Activated CD4-positive, alpha-beta memory T cell treated with anti-CD3 and anti-CD28 coated beads for 36 hours (primary cell): ENCODE results near the gene QDPR. TPM values are rescaled to one million over a fixed set of nuclear protein-coding genes. Genes with fewer than 3 reads are reported as not detected.

Experiments
- CTCF ChIA-PET: fragments of 350-600 bp; sonication (Branson Sonifier 250); formaldehyde crosslinking; loops from one replicate; lab custom pipeline; 2021; ENCODE audit warnings: antibody characterized with exemption, inconsistent platforms; lab: Charles Lee
- POLR2A ChIA-PET: fragments of 350-600 bp; sonication (Branson Sonifier 250); formaldehyde crosslinking; loops from one replicate; lab custom pipeline; 2021; ENCODE audit warnings: antibody characterized with exemption; lab: Charles Lee
- DNase-seq: peaks from one replicate; pipeline ENCODE4 v3.0.0-alpha.2; 2020
- H3K27ac Mint-ChIP-seq: one replicate; pipeline ENCODE4 v1.8.0; 2021; ENCODE audit warnings: mixed read lengths
- H3K27me3 Mint-ChIP-seq: one replicate; pipeline ENCODE4 v1.8.0; 2021; ENCODE audit warnings: mixed read lengths
- H3K36me3 Mint-ChIP-seq: one replicate; pipeline ENCODE4 v1.8.0; 2021; ENCODE audit warnings: mixed read lengths
- H3K4me1 Mint-ChIP-seq: one replicate; pipeline ENCODE4 v1.8.0; 2021; ENCODE audit warnings: low read depth, mixed read lengths
- H3K4me3 Mint-ChIP-seq: one replicate; pipeline ENCODE4 v1.8.0; 2021; ENCODE audit warnings: mild to moderate bottlenecking, mixed read lengths
- H3K9me3 Mint-ChIP-seq: one replicate; pipeline ENCODE4 v1.8.0; 2021; ENCODE audit warnings: mixed read lengths
- intact Hi-C: fragments of 100-400 bp; cut with micrococcal nuclease; formaldehyde crosslinking; loops from one replicate; pipeline ENCODE4 v1.15.1; 2023
- total RNA-seq, 2 experiments: library from RNA; stranded (reverse); gene quantifications; one replicate each; pipeline ENCODE4 v1.2.3, GENCODE V29; 2021

Gene QDPR
- total RNA-seq, 2 experiments from 2014 or later = 35.5 to 36.3 TPM

DNA sequence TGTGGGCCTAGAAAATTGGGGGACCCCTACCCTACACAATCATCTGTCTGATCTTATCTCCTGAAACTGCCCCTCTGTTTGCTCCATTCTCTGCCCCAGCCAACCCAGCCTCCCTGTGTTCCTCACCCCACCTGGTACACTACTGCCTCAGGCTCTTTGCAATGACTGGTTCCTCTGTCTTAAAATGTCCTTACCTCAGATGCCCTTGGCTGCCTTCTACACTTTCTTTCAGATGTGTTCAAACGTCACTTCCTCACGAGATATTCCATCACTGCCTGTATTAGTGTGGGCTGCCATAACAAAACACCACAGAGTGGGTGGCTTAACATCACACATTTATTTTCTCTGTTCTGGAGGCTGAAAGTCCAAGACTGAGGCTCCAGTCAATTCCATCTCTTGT is 29.2 kb downstream of the QDPR start:
- ChIA-PET CTCF (no interaction called here), POLR2A (no interaction called here)
- intact Hi-C loops = no loop called here
- H3K27ac Mint-ChIP-seq = no peak overlapping the region
- no peaks in the 10 kb centered on the region for H3K9me3 Mint-ChIP-seq
- DNase-seq = no peak
- no peaks in the 10 kb centered on the region for H3K4me1 Mint-ChIP-seq
- no peaks in the 10 kb centered on the region for H3K27me3 Mint-ChIP-seq
- no peak overlapping the region for H3K4me3 Mint-ChIP-seq
- H3K36me3 Mint-ChIP-seq = peaks cover 24% of the 10 kb centered on the region

DNA sequence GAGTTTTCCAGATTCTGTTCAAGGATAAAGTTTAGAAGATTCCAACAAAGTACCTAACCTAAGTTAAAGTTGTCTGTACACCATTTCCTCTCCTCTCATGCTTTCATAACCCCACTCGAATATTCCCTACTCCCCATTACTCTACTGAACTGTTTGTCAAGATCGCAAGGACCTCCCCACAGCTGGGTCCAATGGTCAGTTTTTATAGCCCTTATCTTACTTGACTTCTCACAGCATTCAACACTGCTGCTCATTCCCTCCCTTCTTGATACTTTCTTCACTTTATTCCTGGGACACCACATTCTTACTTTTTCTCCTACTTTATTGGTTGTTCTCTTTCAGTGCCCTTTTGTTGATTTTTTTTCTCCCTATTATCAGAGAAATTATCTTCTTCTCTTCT is 30.9 kb downstream of the QDPR start:
- H3K27me3 Mint-ChIP-seq = no peaks in the 10 kb centered on the region
- no peak overlapping the region for H3K27ac Mint-ChIP-seq
- H3K36me3 Mint-ChIP-seq = peaks cover 12% of the 10 kb centered on the region
- CTCF ChIA-PET = interaction anchor here (1.4 kb wide), 1 partner anchor 9 kb away, joined by 6 read pairs; no protein-coding TSS in a partner anchor
- POLR2A ChIA-PET = no interaction called here
- intact Hi-C loops = no loop called here
- H3K9me3 Mint-ChIP-seq = no peaks in the 10 kb centered on the region
- no peak for DNase-seq
- H3K4me3 Mint-ChIP-seq = no peak overlapping the region
- H3K4me1 Mint-ChIP-seq = no peaks in the 10 kb centered on the region

DNA sequence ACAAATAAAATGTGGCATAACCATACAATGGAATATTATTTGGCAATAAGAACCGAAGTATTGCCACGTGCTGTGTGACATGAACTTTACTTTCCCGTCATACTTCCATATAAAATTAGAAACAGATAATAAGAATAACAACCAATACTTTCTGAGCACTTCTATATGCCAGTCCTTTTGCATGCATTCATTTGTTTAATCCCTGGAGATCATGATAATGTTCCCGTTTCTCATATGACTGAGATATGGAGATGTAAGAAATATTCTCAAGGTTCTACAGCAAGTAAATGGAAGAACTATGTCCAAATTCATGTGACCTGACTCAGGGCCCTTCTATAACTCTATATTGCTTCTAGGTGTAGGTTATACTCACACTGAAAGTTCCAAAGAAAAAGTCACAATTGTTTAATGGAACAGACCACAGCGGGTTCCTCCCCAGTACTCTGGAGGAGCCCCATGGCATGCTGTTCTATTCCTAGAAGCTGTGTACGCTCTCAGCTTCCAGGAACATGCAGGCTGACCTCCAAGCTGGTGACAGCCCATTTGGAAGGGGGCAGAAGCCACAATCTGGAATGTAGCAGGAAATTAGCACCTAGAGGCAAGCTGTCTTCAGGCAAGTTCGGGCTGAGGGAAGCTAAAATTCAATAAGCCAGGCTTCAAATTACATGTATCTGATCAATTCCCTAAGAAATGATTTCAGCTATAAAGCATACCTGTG is 31.5 kb downstream of the QDPR start:
- no peaks in the 10 kb centered on the region for H3K27me3 Mint-ChIP-seq
- no peak overlapping the region for H3K4me3 Mint-ChIP-seq
- no peak overlapping the region for H3K27ac Mint-ChIP-seq
- CTCF ChIA-PET = interaction anchor here (1.4 kb wide), 1 partner anchor 8 kb away, joined by 6 read pairs; no protein-coding TSS in a partner anchor
- POLR2A ChIA-PET = no interaction called here
- intact Hi-C loops = no loop called here
- peaks cover 9% of the 10 kb centered on the region for H3K36me3 Mint-ChIP-seq
- DNase-seq = no peak
- H3K9me3 Mint-ChIP-seq = no peaks in the 10 kb centered on the region
- H3K4me1 Mint-ChIP-seq = no peaks in the 10 kb centered on the region

DNA sequence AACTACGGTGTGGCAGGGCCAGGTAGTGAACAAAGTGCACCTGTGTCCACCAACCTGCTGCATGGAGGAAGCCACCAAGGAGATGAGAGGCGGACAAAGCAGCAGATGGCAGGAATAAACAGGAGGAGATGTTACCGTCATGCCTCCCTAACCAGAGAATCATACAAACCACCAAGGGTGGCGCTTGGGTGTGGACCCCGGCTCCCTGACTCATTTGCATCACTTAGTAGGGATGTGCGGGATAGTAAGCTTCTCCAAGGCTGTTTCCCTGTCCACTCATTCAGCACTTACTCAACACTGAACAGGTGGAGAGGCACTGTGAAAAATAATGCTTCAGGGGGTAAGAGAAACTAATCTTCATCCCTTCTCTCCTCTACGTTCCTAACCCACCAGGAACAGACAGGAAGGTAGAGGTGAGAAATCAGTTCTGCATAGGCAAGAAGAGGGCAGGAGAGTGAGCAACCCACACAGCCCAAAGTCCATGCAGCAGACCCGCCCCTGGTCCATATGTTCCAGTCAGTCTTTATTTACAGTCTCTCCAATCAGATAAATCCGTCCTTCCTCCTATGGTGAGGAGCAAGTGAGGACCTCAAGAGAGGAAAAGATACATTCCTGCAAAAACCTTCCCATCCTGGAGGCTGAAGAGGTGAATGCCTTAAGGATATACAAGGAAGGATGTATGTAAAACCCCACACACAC is 34.0 kb downstream of the QDPR start:
- Mint-ChIP-seq H3K27me3 (no peaks in the 10 kb centered on the region), H3K4me1 (no peaks in the 10 kb centered on the region), H3K36me3 (no peaks in the 10 kb centered on the region), H3K27ac (no peak overlapping the region), H3K4me3 (no peak overlapping the region), H3K9me3 (no peaks in the 10 kb centered on the region)
- CTCF ChIA-PET = no interaction called here
- DNase-seq = no peak
- intact Hi-C loops = no loop called here
- POLR2A ChIA-PET = no interaction called here

DNA sequence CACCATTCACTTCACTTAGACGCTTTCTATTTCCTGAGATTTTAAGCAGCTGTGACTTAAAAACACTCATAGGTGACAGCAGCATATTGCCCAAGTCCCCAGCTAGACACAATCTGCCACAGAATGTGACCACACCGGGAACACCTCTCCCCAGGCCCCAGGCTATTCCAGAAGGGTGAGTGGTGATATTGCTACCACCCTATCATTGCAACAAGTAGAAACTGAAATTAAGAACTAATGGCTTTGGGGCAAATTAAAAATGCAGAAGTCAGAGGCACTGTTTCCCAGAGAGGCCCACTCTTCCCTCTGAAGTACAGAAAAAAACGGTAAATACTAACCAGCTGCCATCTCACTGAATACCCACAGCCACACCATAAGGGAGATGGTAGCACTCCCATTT is 35.0 kb downstream of the QDPR start:
- no peaks in the 10 kb centered on the region for H3K27me3 Mint-ChIP-seq
- intact Hi-C loops = no loop called here
- H3K36me3 Mint-ChIP-seq = no peaks in the 10 kb centered on the region
- no peaks in the 10 kb centered on the region for H3K9me3 Mint-ChIP-seq
- H3K4me1 Mint-ChIP-seq = no peaks in the 10 kb centered on the region
- no peak for DNase-seq
- ChIA-PET CTCF (no interaction called here), POLR2A (no interaction called here)
- H3K27ac Mint-ChIP-seq = no peak overlapping the region
- H3K4me3 Mint-ChIP-seq = no peak overlapping the region

DNA sequence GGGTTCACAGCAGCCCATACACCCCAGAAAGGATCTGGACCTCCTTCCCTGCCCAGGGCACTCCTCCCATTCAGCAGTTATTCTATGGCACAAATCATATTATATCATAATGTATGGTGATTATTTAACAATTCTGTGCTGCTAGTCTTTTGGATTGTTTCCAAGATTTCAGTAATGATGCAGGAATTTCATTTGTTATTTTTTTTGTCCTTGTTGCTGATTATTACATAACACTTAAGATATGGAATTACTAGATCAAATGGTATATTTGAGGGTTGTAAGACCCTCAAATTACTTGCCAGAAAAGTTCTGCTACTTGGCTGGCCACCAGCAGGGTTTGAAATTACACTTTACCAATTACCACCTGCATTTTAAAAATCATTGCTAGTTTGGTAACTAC is 36.4 kb downstream of the QDPR start:
- H3K4me1 Mint-ChIP-seq = no peaks in the 10 kb centered on the region
- H3K27me3 Mint-ChIP-seq = no peaks in the 10 kb centered on the region
- H3K4me3 Mint-ChIP-seq = no peak overlapping the region
- DNase-seq = no peak
- ChIA-PET CTCF (interaction anchor here (1.0 kb wide), 1 partner anchor 559 kb away, joined by 3 read pairs; no protein-coding TSS in a partner anchor), POLR2A (no interaction called here)
- intact Hi-C loops = no loop called here
- no peaks in the 10 kb centered on the region for H3K9me3 Mint-ChIP-seq
- no peak overlapping the region for H3K27ac Mint-ChIP-seq
- H3K36me3 Mint-ChIP-seq = no peaks in the 10 kb centered on the region

DNA sequence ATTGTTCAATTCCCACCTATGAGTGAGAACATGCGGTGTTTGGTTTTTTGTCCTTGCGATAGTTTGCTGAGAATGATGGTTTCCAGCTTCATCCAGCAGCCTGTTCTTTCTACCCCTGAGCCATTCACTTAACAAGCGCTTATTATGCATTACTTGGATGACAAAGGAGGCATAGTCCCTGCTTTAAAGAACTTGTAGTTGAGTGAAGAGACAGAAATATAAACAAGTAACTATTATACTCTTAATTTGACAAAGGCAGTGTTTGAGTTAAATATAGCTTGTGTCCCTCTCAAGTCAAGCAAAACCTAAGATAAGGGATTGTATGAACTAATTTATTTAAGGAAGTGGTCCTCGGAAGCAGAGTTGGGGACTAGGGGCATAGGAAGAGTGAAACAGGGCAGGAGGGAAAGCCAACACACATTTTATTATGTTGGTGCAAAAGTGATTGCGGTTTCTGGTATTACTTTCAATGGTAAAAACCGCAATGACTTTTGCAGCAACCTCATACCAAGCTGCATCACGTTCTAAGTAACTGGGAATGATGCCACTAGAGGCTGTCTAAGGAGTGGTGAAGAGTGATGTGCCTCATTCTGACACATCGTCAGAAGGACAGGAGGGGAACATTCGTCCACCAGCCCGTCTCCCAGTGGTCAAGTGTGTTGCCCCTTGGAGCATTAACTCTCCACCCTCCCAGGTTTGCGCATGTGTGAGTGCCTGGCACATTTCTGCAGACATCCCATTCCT is 41.8 kb downstream of the QDPR start:
- Mint-ChIP-seq H3K4me3 (no peak overlapping the region), H3K36me3 (no peaks in the 10 kb centered on the region), H3K27me3 (no peaks in the 10 kb centered on the region), H3K27ac (no peak overlapping the region), H3K4me1 (no peaks in the 10 kb centered on the region), H3K9me3 (no peaks in the 10 kb centered on the region)
- intact Hi-C loops = no loop called here
- ChIA-PET CTCF (no interaction called here), POLR2A (no interaction called here)
- no peak for DNase-seq

DNA sequence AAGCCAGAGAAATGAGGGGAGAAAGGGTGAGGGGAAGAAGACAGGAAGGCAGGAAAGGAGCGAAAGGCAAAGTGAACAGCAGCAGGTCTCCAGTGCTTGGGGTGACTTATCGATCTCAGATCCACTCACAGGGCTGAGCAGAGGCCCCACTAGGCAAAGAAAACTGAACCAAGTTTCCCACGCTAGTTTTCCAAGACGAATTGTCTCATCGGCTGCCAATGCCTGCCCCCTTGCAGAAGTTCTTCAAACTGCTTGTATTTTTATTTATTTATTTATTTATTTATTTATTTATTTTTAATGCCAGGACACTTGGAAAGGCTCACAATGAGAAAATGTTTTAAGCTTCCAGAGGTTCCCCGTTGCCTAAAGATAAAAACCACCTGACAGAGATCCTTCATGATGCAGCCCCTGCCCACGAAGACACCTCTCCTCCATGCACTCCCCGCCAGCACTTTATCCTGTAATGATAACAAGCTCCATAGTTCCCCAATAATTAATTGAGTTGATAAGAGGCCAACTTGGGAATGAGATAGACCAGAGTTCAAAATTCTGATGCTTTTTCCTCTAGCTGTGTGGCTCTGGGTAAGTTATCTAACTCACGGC is 43.2 kb downstream of the QDPR start:
- H3K4me3 Mint-ChIP-seq = no peak overlapping the region

DNA sequence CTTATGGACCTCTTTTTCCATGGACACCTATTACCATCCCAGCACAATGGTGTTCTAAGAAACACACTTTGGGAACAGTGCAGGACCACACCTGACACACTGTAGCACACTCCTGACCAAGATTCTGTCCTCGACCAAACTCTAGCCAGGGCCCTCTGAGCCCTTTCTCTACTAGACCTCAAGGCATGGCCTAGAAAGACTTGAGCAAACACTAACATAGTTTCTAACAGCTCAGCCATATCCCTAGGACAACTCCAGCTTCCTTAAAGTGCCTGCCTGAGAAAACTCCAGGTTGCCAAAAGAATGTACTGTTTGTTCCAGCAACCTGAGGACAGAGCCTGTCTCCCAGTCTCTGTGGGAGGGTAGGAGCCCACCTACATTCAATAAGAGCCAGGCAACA is 48.3 kb downstream of the QDPR start:
- H3K27me3 Mint-ChIP-seq = no peaks in the 10 kb centered on the region
- no peaks in the 10 kb centered on the region for H3K9me3 Mint-ChIP-seq
- no peaks in the 10 kb centered on the region for H3K4me1 Mint-ChIP-seq
- intact Hi-C loops = no loop called here
- peaks cover 2% of the 10 kb centered on the region for H3K36me3 Mint-ChIP-seq
- POLR2A ChIA-PET = no interaction called here
- H3K27ac Mint-ChIP-seq = no peak overlapping the region
- CTCF ChIA-PET = interaction anchor here (2.7 kb wide), 1 partner anchor 9 kb away, joined by 12 read pairs; no protein-coding TSS in a partner anchor
- DNase-seq = no peak
- H3K4me3 Mint-ChIP-seq = no peak overlapping the region

More for the DNA sequence above, 43.2 kb downstream of the QDPR start:
- Mint-ChIP-seq H3K27ac (no peak overlapping the region), H3K4me1 (no peaks in the 10 kb centered on the region), H3K9me3 (no peaks in the 10 kb centered on the region), H3K27me3 (no peaks in the 10 kb centered on the region), H3K36me3 (no peaks in the 10 kb centered on the region)
- intact Hi-C loops = no loop called here
- POLR2A ChIA-PET = no interaction called here
- no peak for DNase-seq
- CTCF ChIA-PET = interaction anchor here (1.1 to 1.9 kb wide), 3 partner anchors 11 to 1175 kb away, joined by 3 to 8 read pairs (median 5); no protein-coding TSS in a partner anchor

DNA sequence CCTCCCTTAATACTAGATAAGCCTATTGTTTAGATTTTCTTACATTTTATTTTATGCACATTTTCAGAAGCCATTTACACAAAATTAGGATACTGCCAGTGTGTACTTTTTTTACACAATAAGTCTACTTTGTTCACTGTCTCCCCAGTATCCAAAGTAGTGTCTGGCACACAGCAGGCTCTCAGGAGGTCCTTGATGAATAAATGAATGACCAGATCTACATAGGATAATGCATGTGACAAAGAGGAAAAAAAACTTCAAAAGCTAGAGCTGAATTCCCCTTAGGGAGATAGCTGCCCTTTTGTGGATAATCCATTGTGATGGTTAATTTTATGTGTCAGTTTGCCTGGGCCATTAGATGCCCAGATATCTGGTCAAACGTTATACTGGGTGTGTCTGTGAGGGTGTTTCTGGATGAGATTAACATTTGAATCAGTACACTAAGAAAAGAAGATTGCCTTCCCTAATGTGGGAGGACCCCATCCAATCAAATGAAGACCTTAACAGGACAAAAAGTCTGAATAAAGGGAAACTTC is 61.6 kb downstream of the QDPR start:
- POLR2A ChIA-PET = no interaction called here
- Mint-ChIP-seq H3K4me1 (no peaks in the 10 kb centered on the region), H3K27ac (no peak overlapping the region), H3K27me3 (no peaks in the 10 kb centered on the region), H3K9me3 (peaks cover 2% of the 10 kb centered on the region), H3K36me3 (no peaks in the 10 kb centered on the region), H3K4me3 (no peak overlapping the region)
- no peak for DNase-seq
- CTCF ChIA-PET = interaction anchor here (1.4 to 1.5 kb wide), 2 partner anchors 22 to 126 kb away, joined by 4 to 6 read pairs; no protein-coding TSS in a partner anchor
- intact Hi-C loops = no loop called here

DNA sequence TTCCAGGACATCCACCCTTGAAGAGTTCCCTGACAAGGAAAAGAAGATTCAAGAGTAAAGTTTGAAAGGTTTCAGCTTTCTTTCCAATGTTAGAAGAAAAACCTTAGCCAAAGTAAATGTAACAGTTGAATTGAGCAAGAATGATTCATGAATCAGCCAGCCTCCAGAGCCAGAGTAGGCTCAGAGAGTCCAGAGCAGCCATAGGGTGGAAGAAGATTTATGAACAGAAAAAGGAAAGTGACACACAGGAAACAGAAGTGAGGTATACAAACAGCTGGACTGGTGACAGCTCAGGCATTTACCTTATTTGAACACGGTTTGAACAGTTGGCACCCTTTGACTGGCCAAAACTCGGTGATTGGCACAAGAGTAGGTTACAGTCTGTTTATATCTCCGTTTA is 63.2 kb downstream of the QDPR start:
- no peaks in the 10 kb centered on the region for H3K4me1 Mint-ChIP-seq
- no peak for DNase-seq
- ChIA-PET CTCF (interaction anchor here (1.1 to 2.9 kb wide), 5 partner anchors 9 to 532 kb away, joined by 5 to 28 read pairs (median 7); no protein-coding TSS in a partner anchor), POLR2A (no interaction called here)
- no peaks in the 10 kb centered on the region for H3K9me3 Mint-ChIP-seq
- no peaks in the 10 kb centered on the region for H3K27me3 Mint-ChIP-seq
- no peaks in the 10 kb centered on the region for H3K36me3 Mint-ChIP-seq
- intact Hi-C loops = no loop called here
- no peak overlapping the region for H3K4me3 Mint-ChIP-seq
- H3K27ac Mint-ChIP-seq = no peak overlapping the region
